B cell (primary cell): ENCODE measurements around the gene ANKMY2. TPM values are rescaled to one million over a fixed set of nuclear protein-coding genes. Genes with fewer than 3 reads are reported as not detected.

Experiments used
- ATAC-seq: fragments of 200-7000 bp; cut with Tn5 transposase; one replicate; pipeline ENCODE4 v1.10.0; 2021; ENCODE audit warnings: low read depth, mild to moderate bottlenecking, moderate number of reproducible peaks, moderate library complexity
- CTCF ChIA-PET: fragments of 350-600 bp; sonication (Branson Sonifier 250); formaldehyde crosslinking; loops from one replicate; lab custom pipeline; 2021; ENCODE audit warnings: antibody characterized with exemption, inconsistent platforms; lab: Charles Lee
- POLR2A ChIA-PET: fragments of 350-600 bp; sonication (Branson Sonifier 250); formaldehyde crosslinking; loops from one replicate; lab custom pipeline; 2021; ENCODE audit warnings: antibody characterized with exemption; lab: Charles Lee
- DNase-seq: peaks from one replicate; pipeline ENCODE4 v3.0.0; 2013
- H2AFZ ChIP-seq: 2 replicates; pipeline ENCODE4 v1.6.1; 2012; ENCODE audit warnings: mild to moderate bottlenecking, low read depth, low read length; ENCODE audit not compliant: insufficient read depth, poor library complexity, severe bottlenecking
- H3K27ac ChIP-seq, 2 donors: 1 replicate in 1 of 2; 2 replicates in 1 of 2; pipeline ENCODE4 v1.5.1; 2012 to 2013; ENCODE audit warnings: low read length in 2 of 2, mild to moderate bottlenecking in 2 of 2, moderate library complexity in 1 of 2
- H3K27me3 ChIP-seq, 4 experiments: fragments of 200-600 bp in 1 of 4; sonication (generic) in 1 of 4; replicated peaks in 1 of 4; 1 replicate in 2 of 4; 2 replicates in 2 of 4; pipeline versions ENCODE4 v1.6.1 to v1.7.0; 2013 to 2016; ENCODE audit warnings: low read length in 3 of 4, mild to moderate bottlenecking in 2 of 4, mixed read lengths in 1 of 4, moderate library complexity in 1 of 4; ENCODE audit not compliant: insufficient read depth in 4 of 4, control insufficient read depth in 3 of 4; ENCODE audit errors: control extremely low read depth in 1 of 4
- H3K36me3 ChIP-seq, 2 experiments: replicated peaks in 1 of 2; 1 replicate in 1 of 2; 2 replicates in 1 of 2; pipeline versions ENCODE4 v1.6.1 to v1.7.1; 2013; ENCODE audit warnings: low read length in 1 of 2; ENCODE audit not compliant: insufficient read depth in 2 of 2, control insufficient read depth in 1 of 2; ENCODE audit errors: control extremely low read depth in 1 of 2, extremely low read depth in 1 of 2
- H3K4me1 ChIP-seq, 2 donors: fragments of 200-600 bp in 1 of 2; sonication (generic) in 1 of 2; 1 replicate in 1 of 2; 2 replicates in 1 of 2; pipeline versions ENCODE4 v1.5.1 to v1.6.1; 2013 to 2017; ENCODE audit warnings: low read length in 2 of 2; ENCODE audit not compliant: control insufficient read depth in 2 of 2, insufficient read depth in 2 of 2
- H3K4me2 ChIP-seq: replicated peaks from 2 replicates; pipeline ENCODE3; 2012; ENCODE audit warnings: mild to moderate bottlenecking, low read depth, low read length; ENCODE audit not compliant: poor library complexity, severe bottlenecking
- H3K4me3 ChIP-seq, 5 experiments: fragments of 200-600 bp in 1 of 5; sonication (generic) in 1 of 5; 1 replicate in 3 of 5; 2 replicates in 2 of 5; pipeline versions ENCODE4 v1.5.1 to v1.7.0; 2011 to 2016; ENCODE audit warnings: low read length in 4 of 5, mild to moderate bottlenecking in 4 of 5, low read depth in 2 of 5, control low read depth in 1 of 5, moderate library complexity in 1 of 5; ENCODE audit not compliant: insufficient read depth in 1 of 5; ENCODE audit errors: control extremely low read depth in 1 of 5, extremely low read depth in 1 of 5
- H3K79me2 ChIP-seq: fragments of 200-600 bp; sonication (generic); one replicate; pipeline ENCODE4 v1.6.0; 2016; ENCODE audit warnings: low read length; ENCODE audit not compliant: control insufficient read depth, insufficient read depth
- H3K9ac ChIP-seq: fragments of 200-600 bp; sonication (generic); 2 replicates; pipeline ENCODE4 v1.6.1; 2017; ENCODE audit warnings: mild to moderate bottlenecking, low read length, moderate library complexity
- H3K9me3 ChIP-seq, 3 donors: one replicate each; pipeline versions ENCODE4 v1.6.1 to v1.7.1; 2013; ENCODE audit warnings: low read length in 2 of 3; ENCODE audit not compliant: control insufficient read depth in 2 of 3, insufficient read depth in 1 of 3; ENCODE audit errors: control extremely low read depth in 1 of 3
- H4K20me1 ChIP-seq: 2 replicates; pipeline ENCODE4 v1.6.0; 2012; ENCODE audit warnings: mild to moderate bottlenecking, low read length; ENCODE audit not compliant: insufficient read depth, control insufficient read depth, poor library complexity, severe bottlenecking
- H3K27ac Mint-ChIP-seq: one replicate; pipeline ENCODE4 v1.8.0; 2021; ENCODE audit warnings: mixed read lengths
- H3K27me3 Mint-ChIP-seq: one replicate; pipeline ENCODE4 v1.8.0; 2021; ENCODE audit warnings: mixed read lengths
- H3K4me1 Mint-ChIP-seq: one replicate; pipeline ENCODE4 v1.8.0; 2021; ENCODE audit warnings: mixed read lengths
- H3K4me3 Mint-ChIP-seq: one replicate; pipeline ENCODE4 v1.8.0; 2021; ENCODE audit warnings: mixed read lengths
- H3K9me3 Mint-ChIP-seq: one replicate; pipeline ENCODE4 v1.8.0; 2022; ENCODE audit warnings: mixed read lengths; ENCODE audit not compliant: insufficient read depth
- EZH2 ChIP-seq: IDR thresholded peaks from 2 replicates; pipeline ENCODE4 v1.6.1; 2012; ENCODE audit warnings: borderline replicate concordance, low read depth, mild to moderate bottlenecking, moderate library complexity, low read length; ENCODE audit not compliant: insufficient read depth, poor library complexity, severe bottlenecking
- WGBS: methylation state at CpG from one replicate; pipeline ENCODE4 v1.1.5; 2013; ENCODE audit warnings: missing lambda C conversion rate; ENCODE audit not compliant: insufficient coverage; 5-methylcytosine and 5-hydroxymethylcytosine counted together
- intact Hi-C: fragments of 100-400 bp; cut with micrococcal nuclease; formaldehyde crosslinking; loops from one replicate; pipeline ENCODE4 v1.10.0; 2022
- polyA plus RNA-seq: library from polyadenylated mRNA; depleted of rRNA; stranded (reverse); fragments of >200 nt; gene quantifications from 2 replicates; pipeline ENCODE4 v1.2.3, GENCODE V29; 2012
- total RNA-seq, 2 donors: library from RNA; stranded (reverse); fragments of 120-200 nt in 1 of 2; gene quantifications; 1 replicate in 1 of 2; 2 replicates in 1 of 2; pipeline versions ENCODE4 v1.2.3 to v1.2.4, GENCODE V29; 2013 to 2022
- TF ChIP-seq, protein P1 (sequence below): fragments of 200-600 bp; IDR thresholded peaks from one replicate; pipeline ENCODE4 v1.8.0; 2022; ENCODE audit warnings: antibody characterized with exemption, mild to moderate bottlenecking

Gene ANKMY2
- total and polyA plus RNA-seq, 2 donors (not counting 1 experiment from before 2014, with no cell fraction given), result 7.6 to 17.8 TPM

GRCh38 chr7:16550671-16551070 is 94.9 kb downstream of the ANKMY2 start:
- H3K36me3 ChIP-seq, result no peaks in the 10 kb centered on the region
- WGBS, result no CpG with 5 or more reads among the region's 1 CpG
- no peak overlapping the region for H3K4me2 ChIP-seq
- peaks cover 22% of the 10 kb centered on the region for H3K27me3 Mint-ChIP-seq
- peaks cover 0 to 5% (median 0%) of the 10 kb centered on the region in 3 donors for H3K9me3 ChIP-seq
- H3K27ac Mint-ChIP-seq, result no peak overlapping the region
- no peak overlapping the region for H3K27ac ChIP-seq
- intact Hi-C loops, result no loop called here
- ChIA-PET POLR2A (no interaction called here), CTCF (interaction anchor here (1.6 kb wide), 1 partner anchor 14 kb away, joined by 5 read pairs; no protein-coding TSS in a partner anchor)
- no peaks in the 10 kb centered on the region for H3K79me2 ChIP-seq
- H3K4me3 Mint-ChIP-seq, result no peak overlapping the region
- H3K9ac ChIP-seq, result no peak overlapping the region
- ATAC-seq (no peak), DNase-seq (no peak)
- TF ChIP-seq, protein P1, sequence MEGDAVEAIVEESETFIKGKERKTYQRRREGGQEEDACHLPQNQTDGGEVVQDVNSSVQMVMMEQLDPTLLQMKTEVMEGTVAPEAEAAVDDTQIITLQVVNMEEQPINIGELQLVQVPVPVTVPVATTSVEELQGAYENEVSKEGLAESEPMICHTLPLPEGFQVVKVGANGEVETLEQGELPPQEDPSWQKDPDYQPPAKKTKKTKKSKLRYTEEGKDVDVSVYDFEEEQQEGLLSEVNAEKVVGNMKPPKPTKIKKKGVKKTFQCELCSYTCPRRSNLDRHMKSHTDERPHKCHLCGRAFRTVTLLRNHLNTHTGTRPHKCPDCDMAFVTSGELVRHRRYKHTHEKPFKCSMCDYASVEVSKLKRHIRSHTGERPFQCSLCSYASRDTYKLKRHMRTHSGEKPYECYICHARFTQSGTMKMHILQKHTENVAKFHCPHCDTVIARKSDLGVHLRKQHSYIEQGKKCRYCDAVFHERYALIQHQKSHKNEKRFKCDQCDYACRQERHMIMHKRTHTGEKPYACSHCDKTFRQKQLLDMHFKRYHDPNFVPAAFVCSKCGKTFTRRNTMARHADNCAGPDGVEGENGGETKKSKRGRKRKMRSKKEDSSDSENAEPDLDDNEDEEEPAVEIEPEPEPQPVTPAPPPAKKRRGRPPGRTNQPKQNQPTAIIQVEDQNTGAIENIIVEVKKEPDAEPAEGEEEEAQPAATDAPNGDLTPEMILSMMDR, result no peak
- TF ChIP-seq EZH2, result no peak
- no peaks in the 10 kb centered on the region for H3K4me1 Mint-ChIP-seq
- H3K27me3 ChIP-seq, result no peaks in the 10 kb centered on the region
- no peak overlapping the region for H2AFZ ChIP-seq
- no peaks in the 10 kb centered on the region for H3K9me3 Mint-ChIP-seq
- H3K4me3 ChIP-seq, result no peak overlapping the region
- no peaks in the 10 kb centered on the region for H3K4me1 ChIP-seq
- no peaks in the 10 kb centered on the region for H4K20me1 ChIP-seq

Other genes with a start within 250 kb of the ANKMY2 start
- gene CRPPA, start 224.2 kb downstream of the ANKMY2 start, total RNA-seq, result 0.87 and 1.2 TPM in 2 replicates
- 0.10 and 0.16 TPM in 2 replicates for gene CRPPA, start 224.2 kb downstream of the ANKMY2 start, polyA plus RNA-seq
- not detected in 2 replicates for gene SOSTDC1, start 180.0 kb downstream of the ANKMY2 start, total RNA-seq
- gene SOSTDC1, start 180.0 kb downstream of the ANKMY2 start, polyA plus RNA-seq, result not detected in 2 replicates
- not detected in 2 replicates for gene LRRC72, start 118.9 kb downstream of the ANKMY2 start, total RNA-seq
- not detected in 2 replicates for gene LRRC72, start 118.9 kb downstream of the ANKMY2 start, polyA plus RNA-seq
- 17.0 and 18.4 TPM in 2 replicates for gene BZW2, start 427 bp upstream of the ANKMY2 start, total RNA-seq
- 19.5 and 20.6 TPM in 2 replicates for gene BZW2, start 427 bp upstream of the ANKMY2 start, polyA plus RNA-seq
- 26.2 and 26.3 TPM in 2 replicates for gene TSPAN13, start 108.0 kb upstream of the ANKMY2 start, total RNA-seq
- gene TSPAN13, start 108.0 kb upstream of the ANKMY2 start, polyA plus RNA-seq, result 23.0 and 55.2 TPM in 2 replicates
- not detected in 2 replicates for gene AGR2, start 159.2 kb upstream of the ANKMY2 start, total RNA-seq
- gene AGR2, start 159.2 kb upstream of the ANKMY2 start, polyA plus RNA-seq, result not detected in 2 replicates
- gene AGR3, start 236.2 kb upstream of the ANKMY2 start, total RNA-seq, result not detected in 2 replicates
- not detected in 2 replicates for gene AGR3, start 236.2 kb upstream of the ANKMY2 start, polyA plus RNA-seq